ENCODE results near the gene MAST2. TPM values are rescaled to one million over a fixed set of nuclear protein-coding genes. Genes with fewer than 3 reads are reported as not detected.
"Not testable (repeated sequence)": the region's sequence is repeated elsewhere in the genome, so short reads cannot be mapped to it uniquely, and the experiment has no call there.

The MAST2 gene
- total and polyA plus RNA-seq, 5 donors, result 46.1 to 85.3 (median 69.5) TPM

DNA sequence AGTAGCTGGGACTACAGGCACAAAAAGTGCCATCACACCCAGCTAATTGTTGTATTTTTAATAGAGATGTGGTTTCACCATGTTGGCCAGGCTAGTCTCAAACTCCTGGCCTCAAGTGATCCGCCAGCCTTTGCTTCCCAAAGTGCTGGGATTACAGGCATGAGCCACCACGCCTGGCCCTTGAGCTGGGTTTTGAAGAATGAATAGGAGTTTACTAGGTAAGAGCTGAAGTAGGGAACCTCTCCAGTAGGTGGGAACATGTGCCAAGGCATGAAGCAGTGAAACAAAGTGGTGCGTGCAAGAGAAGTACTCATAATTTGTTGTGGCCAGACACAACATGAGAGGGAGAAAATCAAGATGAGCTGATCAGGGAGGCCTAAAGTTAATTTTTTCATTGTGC is 55.8 kb downstream of the MAST2 start:
- intact Hi-C loops (cut with DNase I), result no loop called here
- Histone ChIP-seq H3K27ac (ENCODE audit: low read length) (no peak overlapping the region), H3K4me1 (ENCODE audit: control insufficient read depth, insufficient read depth, low read length) (peaks cover 3% of the 10 kb centered on the region), H3K9me3 (ENCODE audit: control insufficient read depth, low read length) (no peaks in the 10 kb centered on the region), H3K4me3 (ENCODE audit: low read length) (no peak overlapping the region), H3K27me3 (ENCODE audit: control insufficient read depth, insufficient read depth) (no peaks in the 10 kb centered on the region)
- WGBS, result 94% methylated on average over 3 of the region's 3 CpGs
- DNase-seq (no peak), ATAC-seq (no peak)

DNA sequence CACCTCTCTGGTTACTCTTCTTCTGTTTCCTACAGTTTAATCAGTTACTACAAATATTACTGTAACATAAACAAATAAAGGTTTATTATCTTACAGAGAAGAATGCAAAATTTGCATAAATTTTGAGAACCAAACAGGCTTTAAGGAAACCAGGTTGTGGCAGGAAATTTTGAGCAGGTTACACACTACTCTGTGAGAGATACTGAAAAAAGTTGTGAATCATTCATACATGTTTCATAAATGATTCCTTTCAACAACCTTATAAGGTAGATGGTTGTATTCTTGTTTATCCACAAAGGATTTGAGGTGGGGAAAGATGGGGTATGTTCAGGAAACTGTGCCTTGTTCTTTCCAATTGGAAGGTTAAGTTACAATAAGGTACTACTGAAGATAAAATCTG is 58.6 kb downstream of the MAST2 start:
- Histone ChIP-seq H3K4me1 (ENCODE audit: control insufficient read depth, insufficient read depth, low read length) (no peaks in the 10 kb centered on the region), H3K27me3 (ENCODE audit: control insufficient read depth, insufficient read depth) (no peaks in the 10 kb centered on the region), H3K9me3 (ENCODE audit: control insufficient read depth, low read length) (no peaks in the 10 kb centered on the region), H3K4me3 (ENCODE audit: low read length) (no peak overlapping the region), H3K27ac (ENCODE audit: low read length) (no peak overlapping the region)
- ATAC-seq (no peak), DNase-seq (no peak)
- intact Hi-C loops (cut with DNase I), result no loop called here

DNA sequence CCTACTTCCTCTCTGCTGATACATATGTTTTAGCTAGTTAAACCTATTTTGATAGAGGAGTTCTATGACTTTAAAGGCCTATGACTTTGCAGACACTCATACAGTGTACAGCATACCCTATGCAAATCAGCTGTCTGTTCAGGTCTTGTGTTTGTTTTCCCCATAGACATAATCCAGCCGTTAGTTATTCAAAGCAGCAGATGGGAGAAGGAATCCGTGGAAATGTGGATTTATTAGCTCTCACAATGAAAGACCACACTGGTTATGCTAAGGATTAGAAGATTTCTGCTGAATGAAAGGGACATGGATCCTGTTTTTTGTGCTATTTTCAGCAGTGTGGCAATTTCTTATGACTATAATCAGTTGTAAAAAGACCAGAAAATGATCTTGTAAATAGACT is 59.8 kb downstream of the MAST2 start:
- no peak overlapping the region for H3K27ac ChIP-seq (ENCODE audit: low read length)
- 52% methylated on average over 2 of the region's 2 CpGs for WGBS

DNA sequence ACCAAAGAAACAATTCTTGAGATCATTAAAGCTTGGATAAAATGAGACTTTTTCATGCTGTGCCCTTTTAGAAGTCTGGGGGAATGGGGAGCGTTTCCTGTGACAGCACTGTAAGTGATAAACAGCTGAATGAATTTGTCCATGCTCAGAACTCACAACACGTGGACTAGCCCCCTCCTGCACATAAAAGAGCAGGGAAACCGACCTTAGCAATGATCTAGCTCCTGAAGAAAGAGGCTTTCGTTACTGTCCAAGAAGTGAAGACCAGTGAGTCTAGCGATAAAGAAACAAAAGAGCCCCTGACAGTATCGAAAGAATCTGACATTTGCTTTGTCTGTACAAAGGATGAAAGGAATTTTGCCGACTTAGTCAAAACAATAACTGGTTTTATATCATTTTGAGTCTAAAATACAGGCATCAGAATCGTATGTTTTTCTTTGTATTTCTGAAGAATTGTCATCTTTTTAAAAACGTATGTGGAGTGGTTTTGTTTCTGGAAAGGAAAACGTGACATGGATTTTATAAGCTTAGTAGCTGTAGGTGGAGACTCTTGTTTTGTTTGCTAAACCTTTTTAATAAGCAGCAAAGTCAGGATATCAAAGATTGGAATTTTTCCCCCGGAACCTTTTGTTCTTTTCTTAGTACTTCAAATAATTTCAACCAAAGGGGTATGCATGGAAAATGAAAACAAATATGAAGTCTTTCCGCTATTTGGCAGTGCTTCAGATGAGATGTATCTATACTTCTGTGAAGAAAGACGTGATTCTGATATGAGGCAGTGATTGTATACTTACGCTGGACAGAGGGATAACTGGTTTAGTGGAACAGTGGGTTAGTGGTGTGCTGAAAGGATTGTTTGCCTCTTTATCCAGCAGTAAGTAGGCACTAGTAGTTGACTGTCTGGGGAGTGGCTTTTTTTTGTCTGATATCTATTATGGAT is 61.0 kb downstream of the MAST2 start:
- 39% methylated on average over 14 of the region's 14 CpGs for WGBS
- intact Hi-C loops (cut with DNase I), result no loop called here
- no peak overlapping the region for H3K27ac ChIP-seq (ENCODE audit: low read length)

More for the DNA sequence above, 59.8 kb downstream of the MAST2 start:
- H3K9me3 ChIP-seq (ENCODE audit: control insufficient read depth, low read length), result no peaks in the 10 kb centered on the region
- H3K27me3 ChIP-seq (ENCODE audit: control insufficient read depth, insufficient read depth), result no peaks in the 10 kb centered on the region
- DNase-seq, result no peak
- ATAC-seq, result no peak
- H3K4me3 ChIP-seq (ENCODE audit: low read length), result no peak overlapping the region
- H3K4me1 ChIP-seq (ENCODE audit: control insufficient read depth, insufficient read depth, low read length), result no peaks in the 10 kb centered on the region
- intact Hi-C loops (cut with DNase I), result no loop called here

DNA sequence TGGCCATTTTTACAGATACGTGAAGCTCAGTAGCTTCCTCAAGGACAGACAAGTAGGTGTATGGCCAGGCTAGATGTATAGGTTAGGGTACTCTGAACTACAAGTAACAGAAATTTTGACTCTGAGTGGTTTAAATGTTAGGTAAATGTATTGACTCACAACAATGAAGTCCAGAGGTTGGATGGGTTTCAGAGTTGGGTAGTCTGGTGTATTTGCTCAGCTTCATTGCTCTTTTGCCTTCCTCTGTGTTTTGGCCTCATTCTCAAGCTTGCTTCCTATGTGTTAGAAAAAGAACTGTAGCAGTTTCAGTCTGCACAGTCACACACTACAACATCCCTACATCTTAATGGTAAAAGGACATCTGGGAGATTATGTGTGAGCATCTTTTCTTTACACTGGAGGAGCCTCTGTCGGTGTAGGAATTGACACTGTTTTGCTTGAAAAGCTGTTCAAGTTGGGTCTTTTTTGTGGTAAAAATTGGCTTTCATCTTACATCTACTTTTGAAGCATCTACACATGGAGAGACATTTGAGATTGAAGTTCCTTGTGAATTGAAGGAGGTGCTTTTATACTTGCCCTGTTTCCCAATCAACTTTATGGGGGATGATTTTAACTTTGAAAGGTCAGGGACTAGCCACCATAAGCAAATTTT is 64.4 kb downstream of the MAST2 start:
- ATAC-seq (no peak), DNase-seq (no peak)
- no peak overlapping the region for H3K27ac ChIP-seq (ENCODE audit: low read length)
- H3K4me3 ChIP-seq (ENCODE audit: low read length), result no peak overlapping the region
- intact Hi-C loops (cut with DNase I), result no loop called here
- no peaks in the 10 kb centered on the region for H3K27me3 ChIP-seq (ENCODE audit: control insufficient read depth, insufficient read depth)
- H3K4me1 ChIP-seq (ENCODE audit: control insufficient read depth, insufficient read depth, low read length), result no peaks in the 10 kb centered on the region
- H3K9me3 ChIP-seq (ENCODE audit: control insufficient read depth, low read length), result no peaks in the 10 kb centered on the region
- WGBS, result 98% methylated on average over 2 of the region's 2 CpGs

More for the DNA sequence above, 61.0 kb downstream of the MAST2 start:
- Histone ChIP-seq H3K27me3 (ENCODE audit: control insufficient read depth, insufficient read depth) (no peaks in the 10 kb centered on the region), H3K9me3 (ENCODE audit: control insufficient read depth, low read length) (no peaks in the 10 kb centered on the region), H3K4me1 (ENCODE audit: control insufficient read depth, insufficient read depth, low read length) (no peaks in the 10 kb centered on the region), H3K4me3 (ENCODE audit: low read length) (peak overlapping the region; percentile 50)
- DNase-seq (no peak), ATAC-seq (no peak)

DNA sequence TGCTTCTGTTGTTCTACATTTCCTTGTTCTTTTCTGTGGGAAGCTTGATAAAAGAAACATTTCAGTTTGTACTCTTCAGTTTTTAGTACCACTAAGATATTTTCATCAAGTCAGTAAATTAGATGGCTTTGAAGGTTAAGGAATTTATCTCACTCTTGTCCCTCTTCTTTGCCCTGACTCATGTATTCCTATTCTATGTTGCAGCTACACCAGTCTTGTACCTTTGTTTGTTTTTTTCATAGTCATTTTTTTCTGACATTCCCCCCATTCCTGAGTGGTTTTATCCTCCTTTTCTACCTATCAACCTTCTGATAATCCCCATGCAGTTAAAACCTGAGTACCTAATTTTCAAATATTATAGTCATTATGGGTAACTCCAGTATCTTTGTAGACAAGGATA is 65.4 kb downstream of the MAST2 start:
- no peak for ATAC-seq
- Histone ChIP-seq H3K9me3 (ENCODE audit: control insufficient read depth, low read length) (no peaks in the 10 kb centered on the region), H3K4me1 (ENCODE audit: control insufficient read depth, insufficient read depth, low read length) (no peaks in the 10 kb centered on the region), H3K27me3 (ENCODE audit: control insufficient read depth, insufficient read depth) (no peaks in the 10 kb centered on the region), H3K27ac (ENCODE audit: low read length) (no peak overlapping the region), H3K4me3 (ENCODE audit: low read length) (no peak overlapping the region)
- no peak for DNase-seq
- intact Hi-C loops (cut with DNase I), result no loop called here

DNA sequence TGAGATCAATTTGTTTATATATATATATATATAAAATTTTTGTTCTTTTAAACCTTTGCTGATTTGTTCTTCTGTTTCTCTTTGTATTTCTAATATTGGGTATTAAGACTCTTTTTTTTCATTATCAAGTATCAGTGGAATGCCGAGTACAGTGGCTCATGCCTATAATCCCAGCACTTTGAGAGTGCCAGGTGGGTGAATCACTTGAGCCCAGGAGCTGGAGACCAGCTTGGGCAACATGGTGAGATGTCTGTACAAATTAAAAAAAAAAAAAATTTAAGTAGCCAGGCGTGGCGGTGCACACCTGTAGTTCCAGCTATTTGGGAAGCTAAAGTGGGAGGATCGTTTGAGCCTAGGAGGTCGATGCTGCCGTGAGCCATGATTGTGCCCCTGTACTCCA is 67.1 kb downstream of the MAST2 start:
- Histone ChIP-seq H3K4me1 (ENCODE audit: control insufficient read depth, insufficient read depth, low read length) (no peaks in the 10 kb centered on the region), H3K4me3 (ENCODE audit: low read length) (no peak overlapping the region), H3K27ac (ENCODE audit: low read length) (no peak overlapping the region), H3K27me3 (ENCODE audit: control insufficient read depth, insufficient read depth) (no peaks in the 10 kb centered on the region), H3K9me3 (ENCODE audit: control insufficient read depth, low read length) (no peaks in the 10 kb centered on the region)
- WGBS, result 97% methylated on average over 6 of the region's 6 CpGs
- DNase-seq (no peak), ATAC-seq (no peak)
- intact Hi-C loops (cut with DNase I), result no loop called here

DNA sequence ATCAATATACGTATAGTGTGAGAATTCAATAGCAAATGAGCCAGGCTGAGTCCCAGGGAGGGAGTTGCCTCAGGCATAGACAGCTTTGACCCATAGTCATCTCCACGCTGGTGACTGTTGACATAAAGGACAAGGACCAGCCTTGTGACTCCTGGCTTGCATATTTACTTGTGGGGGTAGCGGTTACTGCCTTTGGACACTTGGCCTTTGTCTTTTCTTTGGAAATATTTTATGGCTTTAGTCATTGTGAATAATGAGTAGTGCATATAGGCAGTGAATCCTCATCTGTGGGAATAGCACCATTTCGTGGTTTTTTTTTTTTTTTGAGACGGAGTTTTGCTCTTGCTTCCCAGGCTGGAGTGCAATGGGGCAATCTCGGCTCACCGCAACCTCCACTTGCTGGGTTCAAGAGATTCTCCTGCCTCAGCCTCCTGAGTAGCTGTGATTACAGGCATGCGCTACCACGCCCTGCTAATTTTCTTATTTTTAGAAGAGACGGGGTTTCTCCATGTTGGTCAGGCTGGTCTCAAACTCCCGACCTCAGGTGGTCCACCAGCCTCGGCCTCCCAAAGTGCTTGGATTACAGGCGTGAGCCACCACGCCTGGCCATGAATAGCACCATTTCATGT is 68.9 kb downstream of the MAST2 start:
- H3K27ac ChIP-seq (ENCODE audit: low read length); H3K9me3 ChIP-seq (ENCODE audit: control insufficient read depth, low read length); ATAC-seq; H3K27me3 ChIP-seq (ENCODE audit: control insufficient read depth, insufficient read depth); intact Hi-C loops (cut with DNase I); H3K4me1 ChIP-seq (ENCODE audit: control insufficient read depth, insufficient read depth, low read length); H3K4me3 ChIP-seq (ENCODE audit: low read length); DNase-seq: not testable (repeated sequence)
- 91% methylated on average over 14 of the region's 14 CpGs for WGBS

DNA sequence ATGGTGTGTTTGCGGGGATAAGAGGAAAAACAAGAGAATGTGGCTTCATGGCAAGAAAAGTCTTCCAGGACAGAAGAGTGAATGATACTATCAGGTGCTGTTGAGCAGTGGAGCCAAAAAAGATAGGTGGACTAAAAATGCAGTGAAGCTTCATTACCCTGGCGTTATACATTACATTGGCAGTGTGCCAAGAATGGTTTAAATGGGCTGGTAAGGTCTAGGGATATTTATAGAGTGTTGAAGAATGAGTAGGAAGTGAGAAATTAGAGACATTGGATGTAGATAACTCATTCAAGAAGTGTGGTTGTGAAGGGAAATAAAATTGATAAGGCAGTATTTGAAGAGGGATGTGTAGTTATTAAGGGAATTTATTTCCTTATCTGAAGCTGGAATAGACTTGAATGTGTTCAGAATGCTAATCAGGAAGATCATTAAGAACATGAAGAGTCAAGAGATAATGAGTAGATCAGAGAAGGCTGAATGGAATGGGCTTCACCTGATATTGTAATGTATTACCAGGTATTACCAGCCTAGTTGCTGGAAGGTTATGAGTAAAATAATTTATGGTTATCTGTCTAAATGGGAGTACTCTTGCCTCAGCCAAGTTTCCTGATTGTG is 72.7 kb downstream of the MAST2 start:
- WGBS, result 68% methylated on average over 2 of the region's 2 CpGs
- no peak for ATAC-seq
- H3K4me1 ChIP-seq (ENCODE audit: control insufficient read depth, insufficient read depth, low read length), result no peaks in the 10 kb centered on the region

DNA sequence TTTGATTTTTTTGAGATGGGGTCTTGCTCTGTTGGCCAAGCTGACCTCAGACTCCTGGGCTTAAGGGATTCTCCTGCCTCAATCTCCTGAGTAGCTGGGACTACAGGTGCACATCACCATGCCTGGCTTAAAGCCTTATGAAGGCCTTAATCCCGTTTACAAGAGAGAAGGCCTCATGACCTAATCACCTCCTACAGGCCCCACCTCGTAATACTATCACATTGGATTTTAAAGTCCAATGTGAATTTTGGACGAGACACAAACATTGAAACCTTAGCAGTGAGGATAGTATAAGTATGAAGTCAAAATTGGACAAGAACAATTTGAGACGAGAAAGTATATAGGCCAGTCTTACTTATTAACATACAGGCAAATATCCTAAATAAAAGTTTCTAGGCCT is 73.9 kb downstream of the MAST2 start:
- no peak for ATAC-seq
- no peaks in the 10 kb centered on the region for H3K27me3 ChIP-seq (ENCODE audit: control insufficient read depth, insufficient read depth)
- WGBS, result 86% methylated on average over 4 of the region's 4 CpGs

More for the DNA sequence above, 72.7 kb downstream of the MAST2 start:
- no peak for DNase-seq
- Histone ChIP-seq H3K27me3 (ENCODE audit: control insufficient read depth, insufficient read depth) (no peaks in the 10 kb centered on the region), H3K9me3 (ENCODE audit: control insufficient read depth, low read length) (no peaks in the 10 kb centered on the region), H3K4me3 (ENCODE audit: low read length) (no peak overlapping the region), H3K27ac (ENCODE audit: low read length) (no peak overlapping the region)
- intact Hi-C loops (cut with DNase I), result no loop called here

More for the DNA sequence above, 73.9 kb downstream of the MAST2 start:
- no peaks in the 10 kb centered on the region for H3K4me1 ChIP-seq (ENCODE audit: control insufficient read depth, insufficient read depth, low read length)
- no peaks in the 10 kb centered on the region for H3K9me3 ChIP-seq (ENCODE audit: control insufficient read depth, low read length)
- intact Hi-C loops (cut with DNase I), result no loop called here
- no peak for DNase-seq
- no peak overlapping the region for H3K4me3 ChIP-seq (ENCODE audit: low read length)
- H3K27ac ChIP-seq (ENCODE audit: low read length), result no peak overlapping the region
